NAMALWA (cell line): ENCODE measurements around the gene TNIK.

Experiments used
- DNase-seq: peaks from one replicate; pipeline ENCODE4 v3.0.0-alpha.2; 2015; ENCODE audit warnings: low spot score

Gene TNIK

GRCh38 chr3:171186817-171187500, 273.2 kb downstream of the TNIK start:
- no peak for DNase-seq

GRCh38 chr3:171186383-171186782, 273.8 kb downstream of the TNIK start:
- no peak for DNase-seq

GRCh38 chr3:171185959-171186358, 274.2 kb downstream of the TNIK start:
- no peak for DNase-seq

GRCh38 chr3:171184372-171184771, 275.8 kb downstream of the TNIK start:
- no peak for DNase-seq

- DNase-seq: no peak
Measured at GRCh38 chr3:171183042-171183441, 277.2 kb downstream of the TNIK start.

- DNase-seq: no peak
Measured at GRCh38 chr3:171181907-171182690, 278.1 kb downstream of the TNIK start.

- DNase-seq: no peak
Measured at GRCh38 chr3:171178714-171179113, 281.5 kb downstream of the TNIK start.

- no peak for DNase-seq
Measured at GRCh38 chr3:171177553-171177952, 282.7 kb downstream of the TNIK start.

GRCh38 chr3:171177056-171177455, 283.1 kb downstream of the TNIK start:
- no peak for DNase-seq

- no peak for DNase-seq
Measured at GRCh38 chr3:171176244-171176933, 283.8 kb downstream of the TNIK start.

- no peak for DNase-seq
Measured at GRCh38 chr3:171175741-171176234, 284.4 kb downstream of the TNIK start.

GRCh38 chr3:171173736-171174135, 286.5 kb downstream of the TNIK start:
- DNase-seq: peak; percentile 5

GRCh38 chr3:171172070-171172469, 288.1 kb downstream of the TNIK start:
- DNase-seq: peak; percentile 34

GRCh38 chr3:171169866-171170265, 290.3 kb downstream of the TNIK start:
- no peak for DNase-seq

- DNase-seq: no peak
Measured at GRCh38 chr3:171169443-171169842, 290.8 kb downstream of the TNIK start.

- no peak for DNase-seq
Measured at GRCh38 chr3:171168551-171168950, 291.7 kb downstream of the TNIK start.

- no peak for DNase-seq
Measured at GRCh38 chr3:171168086-171168485, 292.1 kb downstream of the TNIK start.

GRCh38 chr3:171165983-171166382, 294.2 kb downstream of the TNIK start:
- no peak for DNase-seq

GRCh38 chr3:171165499-171165921, 294.7 kb downstream of the TNIK start:
- DNase-seq: no peak

- no peak for DNase-seq
Measured at GRCh38 chr3:171164067-171164465, 296.1 kb downstream of the TNIK start.

GRCh38 chr3:171163101-171164066, 296.8 kb downstream of the TNIK start:
- DNase-seq: peak; percentile 65

- no peak for DNase-seq
Measured at GRCh38 chr3:171160325-171160724, 299.9 kb downstream of the TNIK start.
